CD4-positive, alpha-beta T cell (primary cell): ENCODE measurements around the gene STAMBPL1. TPM values are rescaled to one million over a fixed set of nuclear protein-coding genes. Genes with fewer than 3 reads are reported as not detected.

Source experiments
- ATAC-seq: fragments of 200-7000 bp; cut with Tn5 transposase; one replicate; pipeline ENCODE4 v1.10.0; 2022; ENCODE audit warnings: mild to moderate bottlenecking; ENCODE audit not compliant: poor library complexity
- CTCF ChIA-PET: fragments of 350-600 bp; sonication (Branson Sonifier 250); formaldehyde crosslinking; loops from one replicate; lab custom pipeline; 2021; ENCODE audit warnings: antibody characterized with exemption, inconsistent platforms; lab: Charles Lee
- POLR2A ChIA-PET: fragments of 350-600 bp; sonication (Branson Sonifier 250); formaldehyde crosslinking; loops from one replicate; lab custom pipeline; 2021; ENCODE audit warnings: antibody characterized with exemption, inconsistent platforms; lab: Charles Lee
- DNase-seq, 14 experiments: peaks; one replicate each; pipeline ENCODE4 v3.0.0-alpha.2; 2013 to 2020; ENCODE audit warnings: mixed read lengths in 2 of 14
- H3K27ac ChIP-seq, 2 donors: one replicate each; pipeline versions ENCODE4 v1.5.1 to v1.7.0; 2013; ENCODE audit warnings: low read length in 2 of 2, low read depth in 1 of 2, mild to moderate bottlenecking in 1 of 2
- H3K27me3 ChIP-seq, 2 experiments: 1 replicate in 1 of 2; 2 replicates in 1 of 2; pipeline versions ENCODE4 v1.6.1 to v1.7.0; 2013; ENCODE audit warnings: low read length in 2 of 2, control low read depth in 1 of 2, mild to moderate bottlenecking in 1 of 2, moderate library complexity in 1 of 2; ENCODE audit not compliant: insufficient read depth in 2 of 2, control insufficient read depth in 1 of 2
- H3K36me3 ChIP-seq: one replicate; pipeline ENCODE4 v1.6.1; 2013; ENCODE audit warnings: low read length, control low read depth; ENCODE audit not compliant: insufficient read depth
- H3K4me1 ChIP-seq: one replicate; pipeline ENCODE4 v1.6.1; 2013; ENCODE audit warnings: low read length, control low read depth; ENCODE audit not compliant: insufficient read depth
- H3K4me3 ChIP-seq: one replicate; pipeline ENCODE4 v1.5.1; 2013; ENCODE audit warnings: mild to moderate bottlenecking, low read length, moderate library complexity
- H3K9me3 ChIP-seq, 2 experiments: 1 replicate in 1 of 2; 2 replicates in 1 of 2; pipeline versions ENCODE4 v1.6.1 to v1.7.0; 2013; ENCODE audit warnings: low read length in 2 of 2, mild to moderate bottlenecking in 2 of 2, control low read depth in 1 of 2, moderate library complexity in 1 of 2; ENCODE audit not compliant: control insufficient read depth in 1 of 2, insufficient read depth in 1 of 2
- H3K27ac Mint-ChIP-seq: one replicate; pipeline ENCODE4 v1.8.0; 2020; ENCODE audit warnings: mixed read lengths
- H3K27me3 Mint-ChIP-seq: one replicate; pipeline ENCODE4 v1.8.0; 2021; ENCODE audit warnings: mixed read lengths
- H3K36me3 Mint-ChIP-seq: one replicate; pipeline ENCODE4 v1.8.0; 2021; ENCODE audit warnings: low read depth, mixed read lengths
- H3K4me1 Mint-ChIP-seq: one replicate; pipeline ENCODE4 v1.8.0; 2021; ENCODE audit warnings: low read depth, mixed read lengths
- H3K4me3 Mint-ChIP-seq: one replicate; pipeline ENCODE4 v1.8.0; 2020; ENCODE audit warnings: mild to moderate bottlenecking, mixed read lengths
- H3K9me3 Mint-ChIP-seq: one replicate; pipeline ENCODE4 v1.8.0; 2020; ENCODE audit warnings: mixed read lengths
- CTCF ChIP-seq: fragments of 200-600 bp; IDR thresholded peaks from one replicate; pipeline ENCODE4 v1.8.0; 2022; ENCODE audit warnings: antibody characterized with exemption, mild to moderate bottlenecking
- intact Hi-C, 2 experiments: fragments of 100-400 bp; cut with DNase I in 1 of 2; cut with micrococcal nuclease in 1 of 2; formaldehyde crosslinking; loops; one replicate each; pipeline versions ENCODE4 v1.15.1 to v1.9.0; 2023 to 2025; cut with DNase I, micrococcal nuclease
- total RNA-seq, 174 experiments: library from RNA in 2 of 174; stranded (reverse) in 2 of 174; gene quantifications; one replicate each; pipeline ENCODE4 v1.2.3 and lab custom pipeline; 2021 to 2026

The STAMBPL1 gene
- total RNA-seq, 2 experiments from 2014 or later: 23.7 to 26.7 TPM

DNA sequence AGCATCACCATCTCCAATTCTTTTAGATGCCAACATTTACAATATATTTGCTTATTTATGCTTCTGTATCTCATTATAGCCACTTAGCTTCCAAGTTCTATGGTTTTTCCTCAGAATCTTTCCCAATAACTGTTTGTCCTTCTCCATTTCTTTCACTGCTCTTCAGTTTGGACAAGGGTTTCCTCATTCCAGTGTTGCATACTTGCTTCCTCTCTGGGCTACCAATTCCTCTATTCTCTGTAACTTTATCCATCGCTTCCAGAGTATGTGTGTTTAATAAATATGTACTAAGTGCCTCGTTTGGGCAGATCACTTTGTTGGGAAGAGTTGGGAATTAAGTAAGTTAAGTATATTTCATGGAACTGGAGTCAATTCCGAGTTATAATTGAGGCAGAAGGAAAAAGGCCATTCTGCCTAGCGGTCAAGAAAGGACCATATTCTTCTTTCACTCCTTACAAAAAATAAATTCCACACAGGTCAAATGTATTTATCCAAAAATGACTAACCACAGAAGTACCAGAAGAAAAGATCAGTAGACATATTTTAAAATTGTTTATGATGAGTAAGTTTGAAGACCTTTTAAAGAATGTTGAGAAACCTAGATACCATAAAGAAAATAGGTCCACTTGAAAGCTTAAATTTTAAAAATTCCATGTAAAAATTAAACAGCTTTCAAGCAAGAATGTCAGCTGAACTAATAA, 10.8 kb downstream of the STAMBPL1 start:
- H3K4me1 Mint-ChIP-seq: peaks cover 68% of the 10 kb centered on the region
- POLR2A ChIA-PET: no interaction called here
- no peaks in the 10 kb centered on the region for H3K27me3 ChIP-seq
- H3K9me3 Mint-ChIP-seq: no peaks in the 10 kb centered on the region
- H3K36me3 ChIP-seq: peaks cover 15% of the 10 kb centered on the region
- peaks cover 6% of the 10 kb centered on the region for H3K36me3 Mint-ChIP-seq
- H3K27ac Mint-ChIP-seq: no peak overlapping the region
- ATAC-seq: no peak
- DNase-seq: no peak
- no peak overlapping the region for H3K4me3 Mint-ChIP-seq
- no peaks in the 10 kb centered on the region for H3K27me3 Mint-ChIP-seq
- H3K4me3 ChIP-seq: no peak overlapping the region
- TF ChIP-seq CTCF: no peak
- H3K9me3 ChIP-seq: no peaks in the 10 kb centered on the region
- peaks cover 16% of the 10 kb centered on the region for H3K4me1 ChIP-seq
- CTCF ChIA-PET: no interaction called here
- intact Hi-C loops: no loop called here
- H3K27ac ChIP-seq: no peak overlapping the region

DNA sequence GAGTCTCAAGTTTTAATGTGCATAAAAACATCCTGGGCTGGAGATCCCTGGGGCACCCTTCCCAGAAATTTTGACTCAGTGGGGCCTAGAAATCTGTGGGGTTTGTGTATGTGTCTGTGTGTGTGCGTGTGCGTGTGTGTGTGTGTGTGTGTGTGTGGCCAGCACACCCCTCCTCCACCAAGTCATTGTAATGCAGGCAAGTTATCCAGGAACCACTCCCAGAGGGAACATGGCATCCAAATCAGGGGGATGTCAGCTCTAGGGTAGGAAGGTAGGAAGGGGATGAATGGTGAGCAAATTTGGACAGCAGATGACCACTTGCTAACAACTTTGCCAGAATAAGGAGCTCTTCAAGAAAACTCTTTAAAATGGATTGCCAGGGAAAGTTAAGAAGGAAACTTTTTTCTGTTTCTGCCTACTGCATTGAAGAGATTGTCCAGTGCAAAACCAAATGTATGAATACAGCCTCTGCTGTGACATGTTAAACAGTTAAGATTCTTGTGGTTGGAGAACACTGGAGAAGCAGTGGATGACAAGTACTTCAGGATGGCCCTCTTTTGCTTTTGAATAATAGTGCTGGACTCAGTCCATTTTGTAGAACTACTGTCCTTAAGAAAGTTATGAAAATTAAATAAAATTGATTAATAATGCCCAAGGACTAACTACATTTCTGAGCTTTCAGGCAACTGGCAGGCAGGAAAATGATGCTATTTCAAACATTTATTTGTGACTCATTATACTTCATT, 12.3 kb downstream of the STAMBPL1 start:
- H3K4me3 ChIP-seq: no peak overlapping the region
- Mint-ChIP-seq H3K27me3 (no peaks in the 10 kb centered on the region), H3K4me1 (peaks cover 72% of the 10 kb centered on the region), H3K9me3 (no peaks in the 10 kb centered on the region), H3K4me3 (no peak overlapping the region), H3K36me3 (peaks cover 6% of the 10 kb centered on the region), H3K27ac (no peak overlapping the region)
- peaks cover 15% of the 10 kb centered on the region for H3K36me3 ChIP-seq
- H3K4me1 ChIP-seq: peaks cover 18% of the 10 kb centered on the region
- H3K9me3 ChIP-seq: no peaks in the 10 kb centered on the region
- ChIA-PET CTCF (interaction anchor here (1.3 to 2.2 kb wide), 2 partner anchors 9 to 42 kb away, joined by 5 read pairs; no protein-coding TSS in a partner anchor), POLR2A (interaction anchor here (1.7 kb wide), 1 partner anchor 12 kb away, joined by 7 read pairs; the partner anchor contains the start of gene STAMBPL1)
- intact Hi-C loops: no loop called here
- no peak for TF ChIP-seq CTCF
- ATAC-seq: no peak
- DNase-seq: no peak
- no peaks in the 10 kb centered on the region for H3K27me3 ChIP-seq
- H3K27ac ChIP-seq: no peak overlapping the region

- H3K4me3 Mint-ChIP-seq: no peak overlapping the region
- no peak overlapping the region for H3K4me3 ChIP-seq
- peaks cover 75% of the 10 kb centered on the region for H3K4me1 Mint-ChIP-seq
- CTCF ChIA-PET: interaction anchor here (2.2 kb wide), 1 partner anchor 41 kb away, joined by 5 read pairs; no protein-coding TSS in a partner anchor
- no peak overlapping the region for H3K27ac Mint-ChIP-seq
- intact Hi-C loops: no loop called here
- H3K36me3 Mint-ChIP-seq: peaks cover 6% of the 10 kb centered on the region
- H3K9me3 ChIP-seq: no peaks in the 10 kb centered on the region
- no peak overlapping the region for H3K27ac ChIP-seq
- H3K4me1 ChIP-seq: peaks cover 12% of the 10 kb centered on the region
- ATAC-seq (no peak), DNase-seq (no peak)
- peaks cover 10% of the 10 kb centered on the region for H3K36me3 ChIP-seq
- no peaks in the 10 kb centered on the region for H3K27me3 ChIP-seq
- no peaks in the 10 kb centered on the region for H3K27me3 Mint-ChIP-seq
- POLR2A ChIA-PET: no interaction called here
- no peak for TF ChIP-seq CTCF
- no peaks in the 10 kb centered on the region for H3K9me3 Mint-ChIP-seq
These were observed 13.6 kb downstream of the STAMBPL1 start for GRCh38 chr10:88893611-88894010.
